Stomach smooth muscle (tissue), 2 donors: ENCODE measurements around the gene DNAAF1.
A peak's percentile ranks its signal among the peaks of the same experiment; 100 is the strongest.

Source experiments
- H3K27ac ChIP-seq: one replicate; pipeline ENCODE4 v1.7.0; 2013; ENCODE audit warnings: mild to moderate bottlenecking, low read length, inconsistent platforms
- H3K27me3 ChIP-seq, 2 donors: one replicate each; pipeline ENCODE4 v1.7.0; 2013; ENCODE audit warnings: low read length in 2 of 2; ENCODE audit not compliant: insufficient read depth in 2 of 2, control insufficient read depth in 1 of 2
- H3K36me3 ChIP-seq, 2 donors: one replicate each; pipeline ENCODE4 v1.7.0; 2013; ENCODE audit warnings: low read length in 2 of 2; ENCODE audit not compliant: control insufficient read depth in 2 of 2, insufficient read depth in 2 of 2
- H3K4me1 ChIP-seq: one replicate; pipeline ENCODE4 v1.7.0; 2013; ENCODE audit warnings: low read length; ENCODE audit not compliant: control insufficient read depth, insufficient read depth
- H3K4me3 ChIP-seq, 2 donors: one replicate each; pipeline ENCODE4 v1.7.0; 2013; ENCODE audit warnings: low read length in 2 of 2
- H3K9ac ChIP-seq, 2 donors: one replicate each; pipeline ENCODE4 v1.7.0; 2013; ENCODE audit warnings: low read length in 2 of 2, mild to moderate bottlenecking in 1 of 2
- H3K9me3 ChIP-seq, 2 donors: one replicate each; pipeline ENCODE4 v1.7.0; 2013; ENCODE audit warnings: low read length in 2 of 2; ENCODE audit not compliant: control insufficient read depth in 2 of 2
- donor health status: healthy.
- donor health status: Pancreatic carcinoma.

DNAAF1 gene

DNA sequence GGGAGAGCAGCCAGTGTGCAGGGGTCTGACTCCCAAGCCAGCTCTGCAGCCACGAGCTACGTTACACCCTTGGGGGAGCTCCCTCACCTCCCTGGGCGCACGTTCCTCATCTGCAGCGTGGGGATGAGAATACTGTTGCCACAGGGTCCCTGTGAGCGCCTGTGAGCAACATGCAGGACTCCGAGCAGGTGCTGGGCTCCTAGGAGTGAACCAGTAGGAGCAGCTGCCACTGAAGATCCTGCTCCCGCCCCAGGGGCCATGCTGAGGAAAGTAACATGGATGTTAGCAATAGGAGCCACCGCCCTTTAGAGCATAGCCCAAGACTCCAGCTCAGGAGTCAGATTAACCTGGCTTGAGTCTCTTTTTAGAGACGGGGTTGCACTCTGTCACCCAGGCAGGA lies 15.9 kb downstream of the DNAAF1 start:
- no peaks in the 10 kb centered on the region for H3K4me1 ChIP-seq
- H3K27me3 ChIP-seq, result peaks cover 12 to 13% of the 10 kb centered on the region in 2 donors
- H3K36me3 ChIP-seq, result no peaks in the 10 kb centered on the region
- no peak overlapping the region for H3K4me3 ChIP-seq
- no peak overlapping the region for H3K9ac ChIP-seq
- no peaks in the 10 kb centered on the region for H3K9me3 ChIP-seq
- H3K27ac ChIP-seq, result no peak overlapping the region

DNA sequence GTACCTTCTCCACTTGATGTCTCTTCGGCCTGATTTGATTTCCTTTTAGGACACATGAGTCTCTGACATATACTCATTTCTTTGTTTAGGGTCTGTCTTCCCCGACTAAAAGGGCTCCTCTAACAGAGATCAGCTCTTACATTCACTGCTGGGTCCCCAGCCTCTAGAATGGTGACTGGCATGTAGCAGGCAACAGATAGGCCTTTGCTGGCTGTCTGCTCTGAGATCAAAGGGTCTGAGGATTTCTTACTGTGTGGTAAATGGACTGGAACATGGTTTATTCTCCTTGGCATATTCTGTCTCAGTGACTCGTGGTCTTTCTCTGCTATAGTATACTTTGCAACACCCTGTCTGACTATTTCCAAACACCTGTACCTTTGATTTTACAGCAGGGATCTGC lies 16.7 kb downstream of the DNAAF1 start:
- H3K27ac ChIP-seq, result no peak overlapping the region
- no peaks in the 10 kb centered on the region for H3K4me1 ChIP-seq

DNA sequence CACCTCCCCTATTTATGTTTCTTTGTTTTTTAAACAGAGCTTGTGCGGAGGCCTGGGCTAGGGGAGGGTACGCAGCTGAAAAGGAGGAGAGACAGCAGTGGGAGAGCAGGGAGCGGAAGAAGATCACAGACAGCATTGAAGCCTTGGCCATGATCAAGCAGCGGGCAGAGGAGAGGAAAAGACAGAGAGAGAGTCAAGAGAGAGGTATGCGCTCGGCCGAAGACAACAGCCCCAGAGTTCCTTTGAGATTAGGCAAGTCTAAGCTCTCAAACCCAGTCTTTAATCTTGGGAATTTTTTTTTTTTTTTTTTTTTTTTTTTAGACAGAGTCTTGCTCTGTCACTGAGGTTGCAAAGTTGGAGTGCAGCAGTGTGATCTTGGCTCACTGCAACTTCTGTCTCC lies 20.6 kb downstream of the DNAAF1 start:
- H3K27me3 ChIP-seq, result peaks cover 11 to 12% of the 10 kb centered on the region in 2 donors
- H3K4me1 ChIP-seq, result no peaks in the 10 kb centered on the region
- no peak overlapping the region for H3K27ac ChIP-seq
- no peaks in the 10 kb centered on the region for H3K9me3 ChIP-seq
- H3K9ac ChIP-seq, result no peak overlapping the region
- H3K36me3 ChIP-seq, result no peaks in the 10 kb centered on the region
- H3K4me3 ChIP-seq, result no peak overlapping the region

More for the DNA sequence above, 16.7 kb downstream of the DNAAF1 start:
- no peaks in the 10 kb centered on the region for H3K9me3 ChIP-seq
- no peaks in the 10 kb centered on the region for H3K36me3 ChIP-seq
- no peak overlapping the region for H3K9ac ChIP-seq
- no peak overlapping the region for H3K4me3 ChIP-seq
- H3K27me3 ChIP-seq, result peaks cover 11 to 13% of the 10 kb centered on the region in 2 donors

GRCh38 chr16:84166796-84167695 lies 21.9 kb downstream of the DNAAF1 start:
- Histone ChIP-seq H3K4me3 (no peak overlapping the region), H3K27ac (no peak overlapping the region), H3K36me3 (no peaks in the 10 kb centered on the region), H3K9ac (no peak overlapping the region), H3K27me3 (peaks cover 6 to 12% of the 10 kb centered on the region in 2 donors), H3K4me1 (no peaks in the 10 kb centered on the region), H3K9me3 (no peaks in the 10 kb centered on the region)

DNA sequence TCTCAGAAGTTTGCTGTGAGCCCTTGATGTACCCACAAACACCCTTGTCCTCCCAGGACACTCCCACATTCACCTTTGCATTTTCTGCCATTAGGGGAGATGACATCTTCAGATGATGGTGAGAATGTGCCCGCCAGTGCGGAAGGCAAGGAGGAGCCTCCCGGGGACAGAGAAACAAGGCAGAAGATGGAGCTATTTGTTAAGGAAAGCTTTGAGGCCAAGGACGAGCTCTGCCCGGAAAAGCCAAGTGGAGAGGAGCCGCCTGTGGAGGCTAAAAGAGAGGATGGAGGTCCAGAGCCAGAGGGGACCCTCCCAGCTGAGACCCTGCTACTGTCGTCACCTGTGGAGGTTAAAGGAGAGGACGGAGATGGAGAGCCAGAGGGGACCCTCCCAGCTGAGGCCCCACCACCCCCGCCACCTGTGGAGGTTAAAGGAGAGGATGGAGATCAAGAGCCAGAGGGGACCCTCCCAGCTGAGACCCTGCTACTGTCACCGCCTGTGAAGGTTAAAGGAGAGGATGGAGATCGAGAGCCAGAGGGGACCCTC lies 24.7 kb downstream of the DNAAF1 start:
- H3K9me3 ChIP-seq, result no peaks in the 10 kb centered on the region
- H3K9ac ChIP-seq, result no peak overlapping the region
- no peaks in the 10 kb centered on the region for H3K36me3 ChIP-seq
- peaks cover 3 to 4% of the 10 kb centered on the region in 2 donors for H3K27me3 ChIP-seq
- no peaks in the 10 kb centered on the region for H3K4me1 ChIP-seq
- no peak overlapping the region for H3K27ac ChIP-seq
- no peak overlapping the region for H3K4me3 ChIP-seq

DNA sequence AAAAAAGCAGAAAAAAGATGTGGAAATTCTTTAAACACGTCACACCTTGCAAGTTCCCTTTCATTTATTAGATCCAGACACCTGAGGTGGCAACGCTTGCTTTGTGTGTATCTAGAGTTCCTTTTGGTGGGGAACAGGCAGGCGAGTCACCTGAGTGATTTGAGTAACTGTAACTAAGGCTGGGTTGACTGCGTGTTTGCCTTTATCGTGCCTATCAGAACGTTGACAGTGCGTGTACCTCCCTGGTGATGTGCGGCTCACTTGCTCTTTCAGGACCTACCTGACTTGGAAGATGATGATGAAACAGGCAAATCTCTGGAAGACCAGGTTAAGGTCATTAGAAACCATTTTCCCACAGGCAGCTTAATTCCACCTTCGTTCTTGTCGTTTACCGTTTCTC lies 29.3 kb downstream of the DNAAF1 start:
- Histone ChIP-seq H3K9me3 (no peaks in the 10 kb centered on the region), H3K4me1 (peaks cover 28% of the 10 kb centered on the region), H3K9ac (no peak overlapping the region), H3K27me3 (no peaks in the 10 kb centered on the region), H3K27ac (no peak overlapping the region), H3K36me3 (peaks cover 0 to 2% of the 10 kb centered on the region in 2 donors), H3K4me3 (no peak overlapping the region)

DNA sequence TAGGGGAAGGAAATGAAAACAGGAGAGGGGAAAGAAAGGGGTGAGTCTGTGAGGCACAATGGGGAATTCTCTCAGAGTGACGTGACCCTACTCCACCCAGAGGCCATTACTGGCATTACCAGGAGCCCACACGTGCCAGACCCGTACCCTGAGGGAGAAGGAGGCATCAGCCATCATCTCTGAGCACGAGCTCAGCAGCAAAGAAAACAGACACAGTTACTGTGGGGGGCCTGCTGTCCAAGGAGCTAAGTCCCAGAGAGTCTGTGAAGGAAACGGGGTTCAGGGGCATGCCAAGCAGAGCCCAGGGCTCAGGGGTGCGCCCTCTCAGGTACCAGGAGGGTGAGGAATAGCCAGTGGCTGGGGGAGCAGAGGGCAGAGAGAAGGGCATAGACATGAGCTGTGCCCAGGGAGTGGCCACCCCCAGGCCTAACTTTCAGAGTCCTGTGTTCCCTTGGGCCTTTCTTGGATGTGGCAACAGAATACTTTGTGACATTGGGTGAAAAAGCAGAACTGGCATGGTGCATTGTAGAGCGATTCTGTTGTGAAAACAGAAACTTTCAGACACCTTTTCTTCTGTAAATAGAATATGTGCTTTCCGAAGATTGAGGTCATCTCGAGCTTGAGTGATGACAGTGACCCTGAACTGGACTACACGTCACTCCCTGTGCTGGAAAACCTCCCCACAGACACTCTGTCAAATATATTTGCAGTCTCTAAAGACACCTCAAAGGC lies 30.4 kb downstream of the DNAAF1 start:
- peaks cover 28% of the 10 kb centered on the region for H3K4me1 ChIP-seq
- H3K9ac ChIP-seq, result no peak overlapping the region
- no peak overlapping the region for H3K4me3 ChIP-seq
- no peak overlapping the region for H3K27ac ChIP-seq
- H3K9me3 ChIP-seq, result no peaks in the 10 kb centered on the region
- H3K36me3 ChIP-seq, result peaks cover 1 to 2% of the 10 kb centered on the region in 2 donors
- H3K27me3 ChIP-seq, result no peaks in the 10 kb centered on the region

GRCh38 chr16:84176192-84177053 lies 31.3 kb downstream of the DNAAF1 start:
- Histone ChIP-seq H3K9ac (peak overlapping the region in 1 of 2 donors; percentile 51), H3K4me3 (no peak overlapping the region), H3K27ac (peak overlapping the region; percentile 31), H3K36me3 (peaks cover 5 to 6% of the 10 kb centered on the region in 2 donors), H3K9me3 (no peaks in the 10 kb centered on the region), H3K27me3 (no peaks in the 10 kb centered on the region), H3K4me1 (peaks cover 28% of the 10 kb centered on the region)

- Histone ChIP-seq H3K9me3 (no peaks in the 10 kb centered on the region), H3K9ac (peak overlapping the region in 1 of 2 donors; percentile 21), H3K27ac (peak overlapping the region; percentile 46), H3K4me1 (peaks cover 28% of the 10 kb centered on the region), H3K27me3 (no peaks in the 10 kb centered on the region), H3K36me3 (peaks cover 7 to 16% of the 10 kb centered on the region in 2 donors), H3K4me3 (peak overlapping the region in 1 of 2 donors; percentile 35)
Observed at GRCh38 chr16:84177741-84178073, 32.6 kb downstream of the DNAAF1 start.

GRCh38 chr16:84178146-84178765 lies 33.1 kb downstream of the DNAAF1 start:
- Histone ChIP-seq H3K4me3 (no peak overlapping the region), H3K27me3 (no peaks in the 10 kb centered on the region), H3K9me3 (no peaks in the 10 kb centered on the region), H3K27ac (peak overlapping the region; percentile 46), H3K4me1 (peaks cover 28% of the 10 kb centered on the region), H3K9ac (peak overlapping the region; percentile 21 to 36), H3K36me3 (peaks cover 11 to 18% of the 10 kb centered on the region in 2 donors)
